ENCODE results near the gene DGKB. TPM values are rescaled to one million over a fixed set of nuclear protein-coding genes. Genes with fewer than 3 reads are reported as not detected.

The DGKB gene
- polyA plus RNA-seq, 1 experiment = 0.04 TPM

DNA sequence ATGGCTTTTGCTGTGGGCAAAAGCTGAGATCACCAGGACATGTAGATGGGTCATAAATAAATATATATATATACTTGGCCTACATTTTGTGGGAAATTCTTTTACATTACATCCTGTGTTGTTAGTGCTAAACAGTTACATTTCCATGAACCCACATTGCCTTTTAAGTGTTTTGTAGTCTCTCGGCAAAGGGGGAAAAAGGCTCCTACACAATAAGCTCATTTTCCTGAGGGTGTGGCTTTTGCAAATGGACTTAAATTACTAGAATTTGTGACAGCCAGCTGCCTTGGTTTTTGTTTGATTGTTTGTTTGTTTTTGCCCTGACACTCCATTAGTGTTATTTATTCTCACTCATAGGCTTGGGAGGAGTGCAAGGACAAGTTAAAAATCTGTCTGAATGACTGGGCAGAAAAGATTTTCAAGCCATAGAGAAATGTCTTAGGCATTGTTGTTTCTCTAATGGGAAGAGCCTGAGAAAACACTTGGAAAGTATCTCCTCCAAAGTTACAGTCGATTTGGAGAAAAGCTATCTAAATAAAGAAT is 128.8 kb downstream of the DGKB start:
- Histone ChIP-seq H3K9me3 (ENCODE audit: control insufficient read depth, insufficient read depth, low read length) (peaks cover 7% of the 10 kb centered on the region), H3K4me3 (ENCODE audit: low read depth, low read length) (no peak overlapping the region), H3K27me3 (ENCODE audit: control insufficient read depth, insufficient read depth, low read length) (no peaks in the 10 kb centered on the region), H3K27ac (ENCODE audit: low read depth, low read length) (no peak overlapping the region)
- ChIA-PET CTCF (interaction anchor here (0.5 to 0.8 kb wide), 2 partner anchors 83 to 130 kb away, joined by 3 to 5 read pairs; no protein-coding TSS in a partner anchor), POLR2A (no interaction called here)
- no peak for DNase-seq (ENCODE audit: low read depth, low spot score)
- TF ChIP-seq, protein P1, sequence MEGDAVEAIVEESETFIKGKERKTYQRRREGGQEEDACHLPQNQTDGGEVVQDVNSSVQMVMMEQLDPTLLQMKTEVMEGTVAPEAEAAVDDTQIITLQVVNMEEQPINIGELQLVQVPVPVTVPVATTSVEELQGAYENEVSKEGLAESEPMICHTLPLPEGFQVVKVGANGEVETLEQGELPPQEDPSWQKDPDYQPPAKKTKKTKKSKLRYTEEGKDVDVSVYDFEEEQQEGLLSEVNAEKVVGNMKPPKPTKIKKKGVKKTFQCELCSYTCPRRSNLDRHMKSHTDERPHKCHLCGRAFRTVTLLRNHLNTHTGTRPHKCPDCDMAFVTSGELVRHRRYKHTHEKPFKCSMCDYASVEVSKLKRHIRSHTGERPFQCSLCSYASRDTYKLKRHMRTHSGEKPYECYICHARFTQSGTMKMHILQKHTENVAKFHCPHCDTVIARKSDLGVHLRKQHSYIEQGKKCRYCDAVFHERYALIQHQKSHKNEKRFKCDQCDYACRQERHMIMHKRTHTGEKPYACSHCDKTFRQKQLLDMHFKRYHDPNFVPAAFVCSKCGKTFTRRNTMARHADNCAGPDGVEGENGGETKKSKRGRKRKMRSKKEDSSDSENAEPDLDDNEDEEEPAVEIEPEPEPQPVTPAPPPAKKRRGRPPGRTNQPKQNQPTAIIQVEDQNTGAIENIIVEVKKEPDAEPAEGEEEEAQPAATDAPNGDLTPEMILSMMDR (IDR thresholded peaks at IDR 0.05; ENCODE audit: low read depth, low read length) = no peak

DNA sequence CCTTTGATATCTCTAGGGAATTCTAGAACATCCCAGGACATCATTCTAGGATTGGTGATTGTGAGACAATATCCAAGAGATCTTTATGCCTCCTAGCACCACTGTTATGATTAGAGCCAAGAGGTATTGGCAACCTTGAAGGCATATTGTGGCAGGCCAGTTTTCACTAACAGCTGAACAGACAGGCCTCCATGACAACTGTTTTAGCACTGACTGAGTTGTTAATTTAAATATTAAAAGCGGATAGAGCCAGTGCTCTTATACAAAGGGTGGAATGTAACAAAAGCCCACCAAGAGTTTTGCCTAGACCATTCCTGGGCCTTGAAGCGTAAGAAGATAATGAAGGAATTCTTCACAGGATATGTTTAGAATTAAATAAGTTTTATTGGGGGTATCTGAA is 131.9 kb downstream of the DGKB start:
- ChIA-PET POLR2A (no interaction called here), CTCF (no interaction called here)
- no peaks in the 10 kb centered on the region for H3K27me3 ChIP-seq (ENCODE audit: control insufficient read depth, insufficient read depth, low read length)
- no peak for DNase-seq (ENCODE audit: low read depth, low spot score)
- no peak overlapping the region for H3K4me3 ChIP-seq (ENCODE audit: low read depth, low read length)
- no peak overlapping the region for H3K27ac ChIP-seq (ENCODE audit: low read depth, low read length)
- TF ChIP-seq, protein P1 (IDR thresholded peaks at IDR 0.05; ENCODE audit: low read depth, low read length) = no peak
- no peaks in the 10 kb centered on the region for H3K9me3 ChIP-seq (ENCODE audit: control insufficient read depth, insufficient read depth, low read length)

DNA sequence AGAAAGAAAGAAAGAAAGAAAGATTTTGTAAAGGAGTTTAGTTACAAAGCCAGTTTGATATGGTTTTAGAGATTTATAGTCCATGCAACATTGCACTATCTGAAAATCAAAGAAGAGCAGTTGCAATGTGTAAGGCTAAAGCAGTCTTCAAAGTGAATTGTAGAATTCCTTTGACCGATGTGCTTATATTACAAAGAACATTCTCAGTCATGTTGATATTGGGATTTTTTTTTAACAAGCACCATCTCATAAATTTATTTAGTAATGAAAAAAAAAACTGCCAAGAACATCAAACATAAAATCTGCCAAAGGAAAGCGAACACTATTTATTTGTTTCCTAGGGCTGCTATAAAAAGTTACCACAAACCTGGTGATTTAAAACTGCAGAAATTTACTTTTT is 133.3 kb downstream of the DGKB start:
- H3K4me3 ChIP-seq (ENCODE audit: low read depth, low read length) = no peak overlapping the region
- TF ChIP-seq, protein P1 (IDR thresholded peaks at IDR 0.05; ENCODE audit: low read depth, low read length) = no peak
- H3K9me3 ChIP-seq (ENCODE audit: control insufficient read depth, insufficient read depth, low read length) = no peaks in the 10 kb centered on the region
- H3K27ac ChIP-seq (ENCODE audit: low read depth, low read length) = no peak overlapping the region
- no peaks in the 10 kb centered on the region for H3K27me3 ChIP-seq (ENCODE audit: control insufficient read depth, insufficient read depth, low read length)
- CTCF ChIA-PET = no interaction called here
- POLR2A ChIA-PET = no interaction called here
- DNase-seq (ENCODE audit: low read depth, low spot score) = no peak

DNA sequence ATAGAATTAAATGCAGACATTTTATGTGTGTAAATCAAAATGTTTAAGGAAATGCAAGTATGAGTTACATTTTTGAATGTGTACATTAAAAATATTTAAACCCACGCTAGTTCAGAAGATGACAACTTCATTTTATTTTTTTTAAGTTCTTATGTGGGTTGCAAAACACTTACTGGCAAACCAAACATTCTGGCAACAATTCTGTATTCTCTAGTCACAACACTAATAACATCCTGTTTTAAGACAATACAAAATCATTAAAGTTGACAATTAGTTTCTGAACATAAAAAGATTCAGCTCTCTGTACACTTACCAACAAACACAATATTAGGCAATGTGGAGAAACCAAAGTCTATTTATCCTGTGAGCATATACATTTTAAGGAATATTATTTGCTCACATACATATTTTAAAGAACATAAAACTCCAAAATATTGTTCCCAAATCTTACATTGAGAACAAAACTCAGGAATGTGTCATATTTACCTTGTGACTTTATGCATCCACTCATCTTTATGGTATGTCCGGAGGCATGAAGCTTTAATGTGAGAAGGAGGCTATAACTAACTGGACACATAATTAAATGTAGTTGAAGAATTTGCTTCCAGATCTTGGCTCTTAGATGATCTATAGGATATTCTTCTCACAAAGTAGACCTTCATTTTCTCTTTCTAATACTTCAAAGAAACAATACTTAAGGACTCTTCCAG is 134.7 kb downstream of the DGKB start:
- POLR2A ChIA-PET = no interaction called here
- DNase-seq (ENCODE audit: low read depth, low spot score) = no peak
- TF ChIP-seq, protein P1 (IDR thresholded peaks at IDR 0.05; ENCODE audit: low read depth, low read length) = no peak
- no peaks in the 10 kb centered on the region for H3K9me3 ChIP-seq (ENCODE audit: control insufficient read depth, insufficient read depth, low read length)
- no peak overlapping the region for H3K27ac ChIP-seq (ENCODE audit: low read depth, low read length)
- CTCF ChIA-PET = no interaction called here
- H3K27me3 ChIP-seq (ENCODE audit: control insufficient read depth, insufficient read depth, low read length) = no peaks in the 10 kb centered on the region
- no peak overlapping the region for H3K4me3 ChIP-seq (ENCODE audit: low read depth, low read length)

DNA sequence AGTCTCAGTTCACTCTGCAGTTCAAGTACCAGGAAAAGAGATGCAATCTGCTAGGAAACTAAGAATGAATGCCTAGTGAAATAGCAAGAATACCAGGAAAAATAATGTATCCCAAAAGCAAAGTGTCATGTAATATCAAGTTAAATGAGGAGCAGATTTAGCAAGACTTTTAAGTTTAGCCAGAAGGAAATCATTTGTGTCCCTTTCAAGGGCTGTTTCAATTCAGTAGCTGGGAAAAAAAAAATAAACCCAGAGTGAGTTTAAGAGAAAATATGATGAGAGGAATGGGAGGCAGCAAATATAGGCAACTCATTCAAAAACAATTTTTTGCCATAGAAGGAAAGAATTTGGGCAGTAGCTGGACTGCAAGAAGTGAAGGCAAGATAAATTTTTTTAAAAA is 135.8 kb downstream of the DGKB start:
- DNase-seq (ENCODE audit: low read depth, low spot score) = no peak
- Histone ChIP-seq H3K9me3 (ENCODE audit: control insufficient read depth, insufficient read depth, low read length) (no peaks in the 10 kb centered on the region), H3K27ac (ENCODE audit: low read depth, low read length) (no peak overlapping the region), H3K27me3 (ENCODE audit: control insufficient read depth, insufficient read depth, low read length) (no peaks in the 10 kb centered on the region), H3K4me3 (ENCODE audit: low read depth, low read length) (no peak overlapping the region)
- TF ChIP-seq, protein P1 (IDR thresholded peaks at IDR 0.05; ENCODE audit: low read depth, low read length) = no peak
- ChIA-PET CTCF (no interaction called here), POLR2A (no interaction called here)

All from AG04450 (cell line).